ENCODE data around the gene CMYA5. TPM values are rescaled to one million over a fixed set of nuclear protein-coding genes. Genes with fewer than 3 reads are reported as not detected.

CMYA5 gene
- total RNA-seq, 2 donors from 2014 or later, result 13.8 to 26.1 TPM

- H3K36me3 ChIP-seq, result no peaks in the 10 kb centered on the region
- intact Hi-C loops (cut with DNase I), result no loop called here
- TF ChIP-seq CTCF (IDR thresholded peaks at IDR 0.05) (no peak), POLR2A (IDR thresholded peaks at IDR 0.05) (no peak)
- H3K4me1 ChIP-seq (replicated peaks), result no peaks in the 10 kb centered on the region
- no peaks in the 10 kb centered on the region for H3K9me3 ChIP-seq
- no peak overlapping the region for H3K4me3 ChIP-seq
- no peak for DNase-seq (ENCODE audit: low spot score)
- H3K27me3 ChIP-seq (replicated peaks; ENCODE audit: insufficient read depth), result no peaks in the 10 kb centered on the region
- H3K27ac ChIP-seq, result no peak overlapping the region
These were observed 151.5 kb downstream of the CMYA5 start for GRCh38 chr5:79841172-79841571.

GRCh38 chr5:79842006-79842881, 152.6 kb downstream of the CMYA5 start:
- Histone ChIP-seq H3K4me3 (no peak overlapping the region), H3K4me1 (replicated peaks) (no peaks in the 10 kb centered on the region), H3K36me3 (no peaks in the 10 kb centered on the region), H3K9me3 (no peaks in the 10 kb centered on the region), H3K27ac (no peak overlapping the region), H3K27me3 (replicated peaks; ENCODE audit: insufficient read depth) (no peaks in the 10 kb centered on the region)
- TF ChIP-seq POLR2A (IDR thresholded peaks at IDR 0.05), result no peak
- no peak for TF ChIP-seq POLR2AphosphoS5 (IDR thresholded peaks at IDR 0.05)
- no peak for TF ChIP-seq CTCF (IDR thresholded peaks at IDR 0.05)
- intact Hi-C loops (cut with DNase I), result no loop called here
- DNase-seq (ENCODE audit: low spot score), result no peak
- 93% methylated on average over 12 of the region's 12 CpGs for WGBS

GRCh38 chr5:79842991-79843390, 153.4 kb downstream of the CMYA5 start:
- Histone ChIP-seq H3K36me3 (no peaks in the 10 kb centered on the region), H3K4me3 (no peak overlapping the region), H3K9me3 (no peaks in the 10 kb centered on the region), H3K27me3 (replicated peaks; ENCODE audit: insufficient read depth) (no peaks in the 10 kb centered on the region), H3K4me1 (replicated peaks) (no peaks in the 10 kb centered on the region), H3K27ac (no peak overlapping the region)
- 84% methylated on average over 7 of the region's 7 CpGs for WGBS
- TF ChIP-seq CTCF (IDR thresholded peaks at IDR 0.05) (no peak), POLR2AphosphoS5 (IDR thresholded peaks at IDR 0.05) (no peak), POLR2A (IDR thresholded peaks at IDR 0.05) (no peak)
- DNase-seq (ENCODE audit: low spot score), result no peak
- intact Hi-C loops (cut with DNase I), result no loop called here

GRCh38 chr5:79843450-79844388, 154.1 kb downstream of the CMYA5 start:
- Histone ChIP-seq H3K36me3 (no peaks in the 10 kb centered on the region), H3K9me3 (no peaks in the 10 kb centered on the region), H3K27me3 (replicated peaks; ENCODE audit: insufficient read depth) (no peaks in the 10 kb centered on the region), H3K4me3 (no peak overlapping the region), H3K27ac (no peak overlapping the region), H3K4me1 (replicated peaks) (no peaks in the 10 kb centered on the region)
- DNase-seq (ENCODE audit: low spot score), result no peak
- TF ChIP-seq POLR2A (IDR thresholded peaks at IDR 0.05) (no peak), CTCF (IDR thresholded peaks at IDR 0.05) (no peak), POLR2AphosphoS5 (IDR thresholded peaks at IDR 0.05) (no peak)
- intact Hi-C loops (cut with DNase I), result no loop called here
- WGBS, result 91% methylated on average over 15 of the region's 15 CpGs

Measured in prostate gland (tissue), 2 donors.